Mucosa of descending colon (tissue), 3 donors: Measurements from ENCODE around the gene SYCP3. TPM values are rescaled to one million over a fixed set of nuclear protein-coding genes. Genes with fewer than 3 reads are reported as not detected.

Experiments
- ATAC-seq: fragments of 200-7000 bp; cut with Tn5 transposase; one replicate; pipeline ENCODE4 v1.9.1; 2020; ENCODE audit warnings: mild to moderate bottlenecking, moderate library complexity
- DNase-seq, 3 donors: peaks; one replicate each; pipeline ENCODE4 v3.0.0-alpha.2; 2020
- H3K36me3 ChIP-seq: fragments of 200-600 bp; one replicate; pipeline ENCODE4 v1.8.0; 2021; ENCODE audit warnings: low read depth, mild to moderate bottlenecking
- H3K4me1 ChIP-seq: fragments of 200-600 bp; one replicate; pipeline ENCODE4 v1.8.0; 2021; ENCODE audit warnings: low read depth, mild to moderate bottlenecking
- H3K4me3 ChIP-seq: fragments of 200-600 bp; one replicate; pipeline ENCODE4 v1.8.0; 2021; ENCODE audit warnings: mild to moderate bottlenecking
- H3K9me3 ChIP-seq: fragments of 200-600 bp; one replicate; pipeline ENCODE4 v1.8.0; 2021; ENCODE audit warnings: mild to moderate bottlenecking
- intact Hi-C, 2 donors: fragments of 100-400 bp; cut with DNase I in 1 of 2; cut with micrococcal nuclease in 1 of 2; formaldehyde crosslinking; loops; one replicate each; pipeline versions ENCODE4 v1.11.0 to v1.11.1; 2022; cut with DNase I, micrococcal nuclease
- total RNA-seq, 3 donors: library from RNA; stranded (reverse); fragmentation: NEBNext Ultra II Directional in 2 of 3; extraction: Animal tissue kit (Norgen Biotek cat#: 25700) in 2 of 3; gene quantifications; one replicate each; pipeline versions ENCODE4 v1.2.1 to v1.2.4, GENCODE V29; 2021 to 2023
- TF ChIP-seq, protein P1 (sequence below): fragments of 200-600 bp; IDR thresholded peaks from one replicate; pipeline ENCODE4 v1.8.0; 2022; ENCODE audit warnings: antibody characterized with exemption, mild to moderate bottlenecking
- donor health status: DM: no; HTN: no; CAD: no; lungs with moderate emphysema.
- donor health status: DM: no; HTN: no; CAD: no.
- donor health status: DM: no; HTN: yes; CAD: no.

Gene SYCP3
- total RNA-seq, 3 donors from 2014 or later: 0.07 to 0.28 TPM; not detected in 1

DNA sequence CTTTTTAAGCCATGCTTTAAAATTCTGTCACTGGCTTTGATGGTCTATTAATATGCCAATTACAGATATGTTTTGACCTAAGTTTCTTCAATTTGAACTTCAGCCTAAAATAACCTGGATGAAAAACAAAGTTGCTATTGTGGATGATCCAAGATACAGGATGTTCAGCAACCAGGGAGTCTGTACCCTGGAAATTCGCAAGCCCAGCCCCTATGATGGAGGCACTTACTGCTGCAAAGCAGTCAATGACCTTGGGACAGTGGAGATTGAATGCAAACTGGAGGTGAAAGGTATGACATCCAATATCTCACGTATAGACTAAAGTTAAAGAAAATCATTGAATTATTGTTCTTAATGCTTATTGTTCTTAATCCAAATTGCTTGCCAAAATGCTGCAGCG is 59.0 kb downstream of the SYCP3 start:
- DNase-seq: no peak
- Histone ChIP-seq H3K4me1 (peaks cover 11% of the 10 kb centered on the region), H3K9me3 (no peaks in the 10 kb centered on the region), H3K36me3 (no peaks in the 10 kb centered on the region), H3K4me3 (no peak overlapping the region)
- ATAC-seq: no peak
- TF ChIP-seq, protein P1, sequence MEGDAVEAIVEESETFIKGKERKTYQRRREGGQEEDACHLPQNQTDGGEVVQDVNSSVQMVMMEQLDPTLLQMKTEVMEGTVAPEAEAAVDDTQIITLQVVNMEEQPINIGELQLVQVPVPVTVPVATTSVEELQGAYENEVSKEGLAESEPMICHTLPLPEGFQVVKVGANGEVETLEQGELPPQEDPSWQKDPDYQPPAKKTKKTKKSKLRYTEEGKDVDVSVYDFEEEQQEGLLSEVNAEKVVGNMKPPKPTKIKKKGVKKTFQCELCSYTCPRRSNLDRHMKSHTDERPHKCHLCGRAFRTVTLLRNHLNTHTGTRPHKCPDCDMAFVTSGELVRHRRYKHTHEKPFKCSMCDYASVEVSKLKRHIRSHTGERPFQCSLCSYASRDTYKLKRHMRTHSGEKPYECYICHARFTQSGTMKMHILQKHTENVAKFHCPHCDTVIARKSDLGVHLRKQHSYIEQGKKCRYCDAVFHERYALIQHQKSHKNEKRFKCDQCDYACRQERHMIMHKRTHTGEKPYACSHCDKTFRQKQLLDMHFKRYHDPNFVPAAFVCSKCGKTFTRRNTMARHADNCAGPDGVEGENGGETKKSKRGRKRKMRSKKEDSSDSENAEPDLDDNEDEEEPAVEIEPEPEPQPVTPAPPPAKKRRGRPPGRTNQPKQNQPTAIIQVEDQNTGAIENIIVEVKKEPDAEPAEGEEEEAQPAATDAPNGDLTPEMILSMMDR: no peak
- intact Hi-C loops: no loop called here

Other genes starting within 250 kb of the SYCP3 start
- 10 to 100 TPM in 2 of 3 donors, 1 to 10 TPM in 1; 9.3 to 12.6 (median 10.0) TPM for gene MYBPC1, start 144.5 kb downstream of the SYCP3 start, total RNA-seq
- 10 to 100 TPM; 86.7 to 98.2 (median 97.2) TPM for gene CHPT1, start 41.8 kb downstream of the SYCP3 start, total RNA-seq
- 100 to 1,000 TPM in 1 of 3 donors, 10 to 100 TPM in 2; 62.9 to 104 (median 88.9) TPM for gene GNPTAB, start 91.5 kb upstream of the SYCP3 start, total RNA-seq
- 10 to 100 TPM in 2 of 3 donors, 1 to 10 TPM in 1; 4.3 to 25.2 (median 10.1) TPM for gene DRAM1, start 138.1 kb upstream of the SYCP3 start, total RNA-seq